Suppressor macrophage treated with lipopolysaccharide for 1 hour (primary cell): ENCODE data around the gene OGFOD2.

Experiments used
- DNase-seq, 3 donors: peaks; one replicate each; pipeline ENCODE4 v3.0.0-alpha.2; 2020 to 2022

The OGFOD2 gene

GRCh38 chr12:122989225-122989839 lies 14.3 kb downstream of the OGFOD2 start:
- DNase-seq = no peak

GRCh38 chr12:122989874-122990419 lies 14.9 kb downstream of the OGFOD2 start:
- DNase-seq = no peak

- no peak for DNase-seq
Measured at GRCh38 chr12:122990561-122990960, 15.5 kb downstream of the OGFOD2 start.

- DNase-seq = no peak
Measured at GRCh38 chr12:122990961-122991622, 16.0 kb downstream of the OGFOD2 start.

- DNase-seq = no peak
Measured at GRCh38 chr12:122991623-122992275, 16.7 kb downstream of the OGFOD2 start.

GRCh38 chr12:122992386-122992785 lies 17.3 kb downstream of the OGFOD2 start:
- DNase-seq = no peak

GRCh38 chr12:122994140-122994675 lies 19.2 kb downstream of the OGFOD2 start:
- no peak for DNase-seq

- DNase-seq = no peak
Measured at GRCh38 chr12:122994781-122995502, 19.9 kb downstream of the OGFOD2 start.

GRCh38 chr12:122995503-122996187 lies 20.6 kb downstream of the OGFOD2 start:
- DNase-seq = no peak

GRCh38 chr12:122996188-122996601 lies 21.2 kb downstream of the OGFOD2 start:
- no peak for DNase-seq

GRCh38 chr12:122996621-122997342 lies 21.7 kb downstream of the OGFOD2 start:
- DNase-seq = no peak

- DNase-seq = no peak
Measured at GRCh38 chr12:122997343-122998250, 22.6 kb downstream of the OGFOD2 start.

GRCh38 chr12:122998316-122998715 lies 23.3 kb downstream of the OGFOD2 start:
- DNase-seq = no peak

GRCh38 chr12:122999196-122999946 lies 24.3 kb downstream of the OGFOD2 start:
- no peak for DNase-seq

- DNase-seq = no peak
Measured at GRCh38 chr12:122999986-123000420, 25.0 kb downstream of the OGFOD2 start.

- no peak for DNase-seq
Measured at GRCh38 chr12:123000578-123000977, 25.5 kb downstream of the OGFOD2 start.

GRCh38 chr12:123001464-123001863 lies 26.4 kb downstream of the OGFOD2 start:
- DNase-seq = no peak

GRCh38 chr12:123003257-123003656 lies 28.2 kb downstream of the OGFOD2 start:
- DNase-seq = no peak

GRCh38 chr12:123004287-123004686 lies 29.2 kb downstream of the OGFOD2 start:
- no peak for DNase-seq
